ENCODE results near the gene DHDDS.
A peak's percentile ranks its signal among the peaks of the same experiment; 100 is the strongest.

Gene DHDDS

GRCh38 chr1:26409191-26409807 is 22.8 kb upstream of the DHDDS start:
- Mint-ChIP-seq H3K4me1 (ENCODE audit: low read depth) (peaks cover 21% of the 10 kb centered on the region), H3K4me3 (peak overlapping the region; percentile 12), H3K9me3 (ENCODE audit: low read depth) (no peaks in the 10 kb centered on the region), H3K27me3 (peaks cover 31% of the 10 kb centered on the region), H3K36me3 (no peaks in the 10 kb centered on the region), H3K27ac (no peak overlapping the region)

GRCh38 chr1:26410706-26411623 is 21.2 kb upstream of the DHDDS start, which contains the start of gene LIN28A:
Gene LIN28A, plus strand, starts transcription at chr1:26410817. Its CDS starts 75 bp downstream, at chr1:26410892.
- Mint-ChIP-seq H3K9me3 (ENCODE audit: low read depth) (no peaks in the 10 kb centered on the region), H3K4me1 (ENCODE audit: low read depth) (peaks cover 21% of the 10 kb centered on the region), H3K4me3 (no peak within 1 kb of the TSS), H3K27me3 (peaks cover 28% of the 10 kb centered on the region), H3K27ac (no peak within 1 kb of the TSS), H3K36me3 (no peaks in the 10 kb centered on the region)

GRCh38 chr1:26411624-26412074 is 20.5 kb upstream of the DHDDS start:
- Mint-ChIP-seq H3K27ac (no peak overlapping the region), H3K9me3 (ENCODE audit: low read depth) (no peaks in the 10 kb centered on the region), H3K4me1 (ENCODE audit: low read depth) (peaks cover 21% of the 10 kb centered on the region), H3K4me3 (no peak overlapping the region), H3K36me3 (no peaks in the 10 kb centered on the region), H3K27me3 (peaks cover 28% of the 10 kb centered on the region)

- peaks cover 28% of the 10 kb centered on the region for H3K27me3 Mint-ChIP-seq
- H3K9me3 Mint-ChIP-seq (ENCODE audit: low read depth): no peaks in the 10 kb centered on the region
- peaks cover 21% of the 10 kb centered on the region for H3K4me1 Mint-ChIP-seq (ENCODE audit: low read depth)
- H3K27ac Mint-ChIP-seq: no peak overlapping the region
- H3K4me3 Mint-ChIP-seq: no peak overlapping the region
- H3K36me3 Mint-ChIP-seq: no peaks in the 10 kb centered on the region
Measured at GRCh38 chr1:26412180-26412840, 19.8 kb upstream of the DHDDS start.

GRCh38 chr1:26413031-26413430 is 19.1 kb upstream of the DHDDS start:
- no peak overlapping the region for H3K27ac Mint-ChIP-seq
- H3K4me1 Mint-ChIP-seq (ENCODE audit: low read depth): peaks cover 21% of the 10 kb centered on the region
- no peaks in the 10 kb centered on the region for H3K9me3 Mint-ChIP-seq (ENCODE audit: low read depth)
- no peaks in the 10 kb centered on the region for H3K36me3 Mint-ChIP-seq
- H3K27me3 Mint-ChIP-seq: peaks cover 28% of the 10 kb centered on the region
- no peak overlapping the region for H3K4me3 Mint-ChIP-seq

GRCh38 chr1:26417111-26417759 is 14.9 kb upstream of the DHDDS start:
- H3K4me1 Mint-ChIP-seq (ENCODE audit: low read depth): peaks cover 1% of the 10 kb centered on the region
- H3K9me3 Mint-ChIP-seq (ENCODE audit: low read depth): no peaks in the 10 kb centered on the region
- H3K4me3 Mint-ChIP-seq: no peak overlapping the region
- peaks cover 13% of the 10 kb centered on the region for H3K27me3 Mint-ChIP-seq
- no peak overlapping the region for H3K27ac Mint-ChIP-seq
- H3K36me3 Mint-ChIP-seq: no peaks in the 10 kb centered on the region

- Mint-ChIP-seq H3K27ac (no peak overlapping the region), H3K9me3 (ENCODE audit: low read depth) (no peaks in the 10 kb centered on the region), H3K4me1 (ENCODE audit: low read depth) (no peaks in the 10 kb centered on the region), H3K27me3 (peaks cover 6% of the 10 kb centered on the region), H3K36me3 (no peaks in the 10 kb centered on the region), H3K4me3 (no peak overlapping the region)
Measured at GRCh38 chr1:26418865-26419349, 13.2 kb upstream of the DHDDS start.

GRCh38 chr1:26419494-26419893 is 12.6 kb upstream of the DHDDS start:
- Mint-ChIP-seq H3K27me3 (peaks cover 3% of the 10 kb centered on the region), H3K4me1 (ENCODE audit: low read depth) (no peaks in the 10 kb centered on the region), H3K27ac (no peak overlapping the region), H3K9me3 (ENCODE audit: low read depth) (no peaks in the 10 kb centered on the region), H3K4me3 (no peak overlapping the region), H3K36me3 (no peaks in the 10 kb centered on the region)

- peaks cover 5% of the 10 kb centered on the region for H3K27me3 Mint-ChIP-seq
- no peak overlapping the region for H3K27ac Mint-ChIP-seq
- peaks cover 4% of the 10 kb centered on the region for H3K36me3 Mint-ChIP-seq
- H3K9me3 Mint-ChIP-seq (ENCODE audit: low read depth): no peaks in the 10 kb centered on the region
- peaks cover 21% of the 10 kb centered on the region for H3K4me1 Mint-ChIP-seq (ENCODE audit: low read depth)
- H3K4me3 Mint-ChIP-seq: no peak overlapping the region
Measured at GRCh38 chr1:26429721-26430120, 2.4 kb upstream of the DHDDS start.

GRCh38 chr1:26432793-26433192 is 672 bp downstream of the DHDDS start:
- Mint-ChIP-seq H3K4me3 (peak overlapping the region; percentile 95), H3K27me3 (no peaks in the 10 kb centered on the region), H3K4me1 (ENCODE audit: low read depth) (peaks cover 21% of the 10 kb centered on the region), H3K27ac (peak overlapping the region; percentile 89), H3K9me3 (ENCODE audit: low read depth) (no peaks in the 10 kb centered on the region), H3K36me3 (peaks cover 4% of the 10 kb centered on the region)

- no peaks in the 10 kb centered on the region for H3K9me3 Mint-ChIP-seq (ENCODE audit: low read depth)
- peak overlapping the region; percentile 21 for H3K4me3 Mint-ChIP-seq
- peaks cover 21% of the 10 kb centered on the region for H3K4me1 Mint-ChIP-seq (ENCODE audit: low read depth)
- H3K27me3 Mint-ChIP-seq: no peaks in the 10 kb centered on the region
- no peak overlapping the region for H3K27ac Mint-ChIP-seq
- peaks cover 4% of the 10 kb centered on the region for H3K36me3 Mint-ChIP-seq
Measured at GRCh38 chr1:26434161-26434752, 2.1 kb downstream of the DHDDS start.

GRCh38 chr1:26438041-26438440 is 5.9 kb downstream of the DHDDS start:
- Mint-ChIP-seq H3K27ac (no peak overlapping the region), H3K27me3 (no peaks in the 10 kb centered on the region), H3K9me3 (ENCODE audit: low read depth) (no peaks in the 10 kb centered on the region), H3K4me1 (ENCODE audit: low read depth) (peaks cover 10% of the 10 kb centered on the region), H3K4me3 (no peak overlapping the region), H3K36me3 (peaks cover 15% of the 10 kb centered on the region)

- H3K4me3 Mint-ChIP-seq: no peak overlapping the region
- no peaks in the 10 kb centered on the region for H3K9me3 Mint-ChIP-seq (ENCODE audit: low read depth)
- peaks cover 18% of the 10 kb centered on the region for H3K36me3 Mint-ChIP-seq
- H3K27ac Mint-ChIP-seq: no peak overlapping the region
- H3K27me3 Mint-ChIP-seq: no peaks in the 10 kb centered on the region
- peaks cover 2% of the 10 kb centered on the region for H3K4me1 Mint-ChIP-seq (ENCODE audit: low read depth)
Measured at GRCh38 chr1:26440259-26440658, 8.1 kb downstream of the DHDDS start.

- Mint-ChIP-seq H3K27me3 (no peaks in the 10 kb centered on the region), H3K9me3 (ENCODE audit: low read depth) (no peaks in the 10 kb centered on the region), H3K4me1 (ENCODE audit: low read depth) (no peaks in the 10 kb centered on the region), H3K27ac (no peak overlapping the region), H3K4me3 (no peak overlapping the region), H3K36me3 (peaks cover 7% of the 10 kb centered on the region)
Measured at GRCh38 chr1:26449868-26450267, 17.7 kb downstream of the DHDDS start.
